HepG2 (cell line): ENCODE measurements around the gene MRPL28. TPM values are rescaled to one million over a fixed set of nuclear protein-coding genes. Genes with fewer than 3 reads are reported as not detected.

ENCODE experiments used
- FOXO1 ChIP-seq: sonication (generic); formaldehyde crosslinking; IDR thresholded peaks from 2 replicates; pipeline ENCODE4 v1.4.0; 2020; ENCODE audit warnings: missing genetic modification reagents
- JUND ChIP-seq: sonication (generic); formaldehyde crosslinking; IDR thresholded peaks from 2 replicates; pipeline ENCODE4 v1.8.0; 2022; ENCODE audit warnings: mild to moderate bottlenecking, missing genetic modification reagents
- MYC ChIP-seq: sonication (generic); formaldehyde crosslinking; IDR thresholded peaks from 2 replicates; pipeline ENCODE4 v1.9.0; 2021; ENCODE audit warnings: missing genetic modification reagents, borderline replicate concordance
- PAWR ChIP-seq: sonication (generic); formaldehyde crosslinking; IDR thresholded peaks from 2 replicates; pipeline ENCODE4 v1.4.0; 2020; ENCODE audit warnings: missing genetic modification reagents, mild to moderate bottlenecking, borderline replicate concordance
- PCBP1 ChIP-seq: fragments of 200-400 bp; formaldehyde crosslinking; IDR thresholded peaks from 2 replicates; pipeline ENCODE4 v1.6.1; 2017; ENCODE audit warnings: mild to moderate bottlenecking, low read depth, low read length, borderline replicate concordance
- POLR2G ChIP-seq: fragments of 200-400 bp; formaldehyde crosslinking; IDR thresholded peaks from 2 replicates; pipeline ENCODE4 v1.6.1; 2018; ENCODE audit warnings: mild to moderate bottlenecking, low read depth, low read length, moderate library complexity
- REST ChIP-seq, 2 experiments: IDR thresholded peaks; 2 replicates each; pipeline ENCODE4 v1.6.1; 2011 to 2012; ENCODE audit warnings: low read length in 2 of 2, borderline replicate concordance in 1 of 2, low read depth in 1 of 2, mild to moderate bottlenecking in 1 of 2, moderate library complexity in 1 of 2
- RFXAP ChIP-seq: sonication (generic); formaldehyde crosslinking; IDR thresholded peaks from 2 replicates; pipeline ENCODE4 v1.4.0; 2020; ENCODE audit warnings: missing genetic modification reagents, borderline replicate concordance
- SAFB2 ChIP-seq: sonication (generic); formaldehyde crosslinking; IDR thresholded peaks from 2 replicates; pipeline ENCODE4 v1.5.1; 2020; ENCODE audit warnings: missing genetic modification reagents, low read depth, mild to moderate bottlenecking, borderline replicate concordance
- SAP130 ChIP-seq: IDR thresholded peaks from 2 replicates; pipeline ENCODE4 v1.6.1; 2016; ENCODE audit warnings: low read depth
- SATB2 ChIP-seq: sonication (generic); formaldehyde crosslinking; IDR thresholded peaks from 2 replicates; pipeline ENCODE4 v1.5.0; 2020; ENCODE audit warnings: missing genetic modification reagents
- SMC3 ChIP-seq: IDR thresholded peaks from 2 replicates; pipeline ENCODE4 v1.6.1; 2011; ENCODE audit warnings: low read length, improper control_type of control experiment
- SOX5 ChIP-seq: IDR thresholded peaks from 2 replicates; pipeline ENCODE4 v1.6.1; 2016; ENCODE audit warnings: borderline replicate concordance
- ZBTB49 ChIP-seq: sonication (generic); formaldehyde crosslinking; IDR thresholded peaks from 2 replicates; pipeline ENCODE4 v1.4.0; 2020; ENCODE audit warnings: missing genetic modification reagents, borderline replicate concordance
- ZFP62 ChIP-seq: sonication (generic); formaldehyde crosslinking; IDR thresholded peaks from 2 replicates; pipeline ENCODE4 v1.4.0; 2020; ENCODE audit warnings: missing genetic modification reagents
- ZKSCAN5 ChIP-seq: sonication (generic); formaldehyde crosslinking; IDR thresholded peaks from 2 replicates; pipeline ENCODE4 v1.5.1; 2020; ENCODE audit warnings: mild to moderate bottlenecking, missing genetic modification reagents
- ZNF101 ChIP-seq: sonication (generic); formaldehyde crosslinking; IDR thresholded peaks from 2 replicates; pipeline ENCODE4 v1.4.0; 2020; ENCODE audit warnings: mild to moderate bottlenecking, low read depth, missing genetic modification reagents, borderline replicate concordance
- ZNF331 ChIP-seq: sonication (generic); formaldehyde crosslinking; IDR thresholded peaks from 2 replicates; pipeline ENCODE4 v1.4.0; 2020; ENCODE audit warnings: missing genetic modification reagents
- ZNF512 ChIP-seq: sonication (generic); formaldehyde crosslinking; IDR thresholded peaks from 2 replicates; pipeline ENCODE4 v1.4.0; 2020; ENCODE audit warnings: mild to moderate bottlenecking, missing genetic modification reagents
- ZNF605 ChIP-seq: sonication (generic); formaldehyde crosslinking; IDR thresholded peaks from 2 replicates; pipeline ENCODE4 v1.8.0; 2022; ENCODE audit warnings: mild to moderate bottlenecking, missing genetic modification reagents
- ZNF83 ChIP-seq: sonication (generic); formaldehyde crosslinking; IDR thresholded peaks from 2 replicates; pipeline ENCODE4 v1.4.0; 2020; ENCODE audit warnings: missing genetic modification reagents, mild to moderate bottlenecking, borderline replicate concordance
- ZSCAN25 ChIP-seq: sonication (generic); formaldehyde crosslinking; IDR thresholded peaks from 2 replicates; pipeline ENCODE4 v1.8.0; 2022; ENCODE audit warnings: mild to moderate bottlenecking, missing genetic modification reagents
- polyA plus RNA-seq, 8 experiments: library from polyadenylated mRNA; depleted of rRNA in 3 of 8; stranded (reverse) in 7 of 8; unstranded in 1 of 8; fragments of >200 nt; fragmentation: Illumina TruSeq in 4 of 8; extraction: Trizol in 4 of 8; gene quantifications; 2 replicates each; pipeline versions ENCODE4 v1.2.1 to v1.2.3, GENCODE V29; 2011 to 2016; ENCODE audit warnings: low read depth in 4 of 8, missing spikeins in 1 of 8, mixed read lengths in 1 of 8; ENCODE audit not compliant: insufficient read depth in 1 of 8
- total RNA-seq, 5 experiments: library from RNA; depleted of rRNA; stranded (reverse); fragments of >200 nt; fragmentation: Illumina TruSeq; extraction: Trizol; gene quantifications; 2 replicates each; pipeline ENCODE4 v1.2.3, GENCODE V29; 2016; ENCODE audit warnings: low read depth in 1 of 5

Gene MRPL28
- total and polyA plus RNA-seq, 2 of the 13 experiments (the other 11 are each of a cell fraction or from before 2014, with no cell fraction given): 114 to 135 TPM

GRCh38 chr16:369866-370436, 387 bp downstream of the MRPL28 start (continued):
- TF ChIP-seq REST (IDR thresholded peaks at IDR 0.05; ENCODE audit: borderline replicate concordance in 1 of 2, low read depth in 1 of 2, low read length in 2 of 2) (no peak), ZNF331 (CRISPR knock-in tag) (no peak), SMC3 (no peak), PCBP1 (no peak), PAWR (CRISPR knock-in tag) (no peak), ZSCAN25 (CRISPR knock-in tag) (no peak), POLR2G (no peak), ZKSCAN5 (CRISPR knock-in tag) (no peak), ZNF101 (CRISPR knock-in tag) (no peak), SAP130 (CRISPR knock-in tag) (no peak), FOXO1 (no peak), ZNF512 (CRISPR knock-in tag) (no peak), SOX5 (no peak), ZNF605 (CRISPR knock-in tag) (no peak), JUND (CRISPR knock-in tag) (no peak), SAFB2 (CRISPR knock-in tag) (no peak), RFXAP (CRISPR knock-in tag) (no peak), ZFP62 (CRISPR knock-in tag) (no peak), ZNF83 (CRISPR knock-in tag) (no peak), SATB2 (no peak), MYC (CRISPR knock-in tag) (peak; percentile 30; the same call in 1 of the 2 replicates), ZBTB49 (CRISPR knock-in tag) (no peak)
